SK-N-SH (cell line): ENCODE results near the gene PYGM. TPM values are rescaled to one million over a fixed set of nuclear protein-coding genes. Genes with fewer than 3 reads are reported as not detected.
A peak's percentile ranks its signal among the peaks of the same experiment; 100 is the strongest.

ENCODE experiments used
- CTCF ChIA-PET: fragments of 300-600, 350-600 bp; formaldehyde crosslinking; extraction: SDS; loops from one replicate; lab custom pipeline; 2021; lab: Yijun Ruan, JAX
- POLR2A ChIA-PET: fragments of 350-600 bp; sonication (Branson Sonifier 250); formaldehyde crosslinking; extraction: SDS; loops from one replicate; lab custom pipeline; 2020; ENCODE audit warnings: antibody characterized with exemption, inconsistent platforms; lab: Yijun Ruan, JAX
- DNase-seq: peaks from one replicate; pipeline ENCODE4 v3.0.0; 2012
- H2AFZ ChIP-seq: fragments of 200-600 bp; sonication (generic); 2 replicates; pipeline ENCODE4 v1.8.1; 2016; ENCODE audit warnings: antibody characterized with exemption, mild to moderate bottlenecking, low read depth
- H3F3A ChIP-seq: fragments of 200-600 bp; sonication (generic); replicated peaks from 2 replicates; pipeline ENCODE3; 2016; ENCODE audit warnings: antibody characterized with exemption, mild to moderate bottlenecking; ENCODE audit not compliant: insufficient read depth
- H3K27ac ChIP-seq, 2 experiments: fragments of 200-500 bp in 1 of 2; fragments of 200-600 bp in 1 of 2; sonication (Bioruptor generic) in 1 of 2; sonication (generic), shearing (Covaris generic) in 1 of 2; 2 replicates each; pipeline versions ENCODE4 v1.5.1 to v1.6.1; 2014 to 2016; ENCODE audit warnings: low read depth in 2 of 2, inconsistent platforms in 1 of 2, low read length in 1 of 2, mild to moderate bottlenecking in 1 of 2, mixed read lengths in 1 of 2
- H3K27me3 ChIP-seq: fragments of 200-600 bp; sonication (generic), shearing (Covaris generic); 2 replicates; pipeline ENCODE4 v1.6.1; 2016; ENCODE audit warnings: mixed run types; ENCODE audit not compliant: insufficient read depth
- H3K36me3 ChIP-seq, 2 experiments: fragments of 200-500 bp in 1 of 2; fragments of 200-600 bp in 1 of 2; sonication (Bioruptor generic) in 1 of 2; sonication (generic) in 1 of 2; replicated peaks in 1 of 2; 2 replicates each; pipeline versions ENCODE3 to v1.5.1; 2014 to 2016; ENCODE audit warnings: low read length in 1 of 2, mild to moderate bottlenecking in 1 of 2; ENCODE audit not compliant: insufficient read depth in 2 of 2, control insufficient read depth in 1 of 2
- H3K4me1 ChIP-seq, 2 experiments: fragments of 200-500 bp in 1 of 2; fragments of 200-600 bp in 1 of 2; sonication (Bioruptor generic) in 1 of 2; sonication (generic), shearing (Covaris generic) in 1 of 2; 2 replicates each; pipeline versions ENCODE4 v1.5.1 to v1.6.1; 2014 to 2016; ENCODE audit warnings: low read depth in 1 of 2, low read length in 1 of 2, mixed run types in 1 of 2; ENCODE audit not compliant: insufficient read depth in 2 of 2, control insufficient read depth in 1 of 2
- H3K4me2 ChIP-seq: fragments of 200-600 bp; sonication (generic), shearing (Covaris generic); 2 replicates; pipeline ENCODE4 v1.6.1; 2017; ENCODE audit warnings: mixed run types
- H3K4me3 ChIP-seq, 2 experiments: fragments of 200-500 bp in 1 of 2; fragments of 200-600 bp in 1 of 2; sonication (Bioruptor generic) in 1 of 2; sonication (generic), shearing (Covaris generic) in 1 of 2; 2 replicates each; pipeline versions ENCODE4 v1.5.1 to v1.8.1; 2014 to 2016; ENCODE audit warnings: low read depth in 2 of 2, inconsistent platforms in 1 of 2, low read length in 1 of 2, mild to moderate bottlenecking in 1 of 2, mixed read lengths in 1 of 2, moderate library complexity in 1 of 2
- H3K79me2 ChIP-seq: fragments of 200-600 bp; sonication (generic); 2 replicates; pipeline ENCODE4 v1.8.1; 2017; ENCODE audit warnings: mild to moderate bottlenecking; ENCODE audit not compliant: insufficient read depth
- H3K9ac ChIP-seq: fragments of 200-600 bp; sonication (generic); 2 replicates; pipeline ENCODE4 v1.6.1; 2017; ENCODE audit warnings: mixed run types
- H3K9me2 ChIP-seq: fragments of 200-600 bp; sonication (generic); 2 replicates; pipeline ENCODE4 v1.6.1; 2017; ENCODE audit warnings: mixed run types
- H3K9me3 ChIP-seq: fragments of 200-600 bp; sonication (generic); 2 replicates; pipeline ENCODE4 v1.6.1; 2017; ENCODE audit warnings: mixed run types, mild to moderate bottlenecking, moderate library complexity
- H4K20me1 ChIP-seq: fragments of 200-600 bp; sonication (generic); 2 replicates; pipeline ENCODE4 v1.6.1; 2017; ENCODE audit warnings: mild to moderate bottlenecking, mixed run types; ENCODE audit not compliant: insufficient read depth
- FOSL2 ChIP-seq: IDR thresholded peaks from 2 replicates; pipeline ENCODE4 v1.4.0; 2012; ENCODE audit warnings: low read depth, mild to moderate bottlenecking, moderate library complexity, borderline replicate concordance
- GATA2 ChIP-seq: sonication (generic); formaldehyde crosslinking; IDR thresholded peaks from 2 replicates; pipeline ENCODE4 v1.5.0; 2020; ENCODE audit warnings: mild to moderate bottlenecking, missing genetic modification reagents
- JUND ChIP-seq: IDR thresholded peaks from 2 replicates; pipeline ENCODE4 v1.4.0; 2012
- MEF2A ChIP-seq: IDR thresholded peaks from 2 replicates; pipeline ENCODE4 v1.4.0; 2012; ENCODE audit warnings: low read depth, borderline replicate concordance
- MXI1 ChIP-seq: IDR thresholded peaks from 2 replicates; pipeline ENCODE4 v1.6.1; 2012; ENCODE audit warnings: mild to moderate bottlenecking, low read depth, low read length, improper control_type of control experiment
- NRF1 ChIP-seq: IDR thresholded peaks from 2 replicates; pipeline ENCODE4 v1.6.1; 2012; ENCODE audit warnings: low read depth, mild to moderate bottlenecking, low read length
- RFX5 ChIP-seq: IDR thresholded peaks from 2 replicates; pipeline ENCODE4 v1.6.1; 2012; ENCODE audit warnings: mild to moderate bottlenecking, improper control_type of control experiment, low read length
- SIN3A ChIP-seq: IDR thresholded peaks from 2 replicates; pipeline ENCODE4 v1.6.1; 2012; ENCODE audit warnings: low read depth, mild to moderate bottlenecking, low read length, moderate library complexity, borderline replicate concordance
- SMC3 ChIP-seq: IDR thresholded peaks from 2 replicates; pipeline ENCODE4 v1.6.1; 2012; ENCODE audit warnings: low read depth, low read length, improper control_type of control experiment
- WGBS: methylation state at CpG from one replicate; pipeline ENCODE4 v1.1.6; 2017; ENCODE audit warnings: low lambda C conversion rate; 5-methylcytosine and 5-hydroxymethylcytosine counted together
- polyA plus RNA-seq, 3 experiments: library from polyadenylated mRNA; depleted of rRNA; stranded (reverse); fragments of >200 nt; gene quantifications; 2 replicates each; pipeline ENCODE4 v1.2.3, GENCODE V29; 2012
- TF ChIP-seq, protein P1 (sequence below): IDR thresholded peaks from 2 replicates; pipeline ENCODE4 v1.6.1; 2012; ENCODE audit warnings: mild to moderate bottlenecking, low read depth, low read length, moderate library complexity
- TF ChIP-seq, protein P2 (sequence below): IDR thresholded peaks from 2 replicates; pipeline ENCODE4 v1.4.0; 2012; ENCODE audit warnings: low read depth
- TF ChIP-seq, protein P3 (sequence below): IDR thresholded peaks from 2 replicates; pipeline ENCODE4; 2012

PYGM gene
- polyA plus RNA-seq, 1 of the 3 experiments (the other 2 are of a cell fraction): 0.08 TPM

DNA sequence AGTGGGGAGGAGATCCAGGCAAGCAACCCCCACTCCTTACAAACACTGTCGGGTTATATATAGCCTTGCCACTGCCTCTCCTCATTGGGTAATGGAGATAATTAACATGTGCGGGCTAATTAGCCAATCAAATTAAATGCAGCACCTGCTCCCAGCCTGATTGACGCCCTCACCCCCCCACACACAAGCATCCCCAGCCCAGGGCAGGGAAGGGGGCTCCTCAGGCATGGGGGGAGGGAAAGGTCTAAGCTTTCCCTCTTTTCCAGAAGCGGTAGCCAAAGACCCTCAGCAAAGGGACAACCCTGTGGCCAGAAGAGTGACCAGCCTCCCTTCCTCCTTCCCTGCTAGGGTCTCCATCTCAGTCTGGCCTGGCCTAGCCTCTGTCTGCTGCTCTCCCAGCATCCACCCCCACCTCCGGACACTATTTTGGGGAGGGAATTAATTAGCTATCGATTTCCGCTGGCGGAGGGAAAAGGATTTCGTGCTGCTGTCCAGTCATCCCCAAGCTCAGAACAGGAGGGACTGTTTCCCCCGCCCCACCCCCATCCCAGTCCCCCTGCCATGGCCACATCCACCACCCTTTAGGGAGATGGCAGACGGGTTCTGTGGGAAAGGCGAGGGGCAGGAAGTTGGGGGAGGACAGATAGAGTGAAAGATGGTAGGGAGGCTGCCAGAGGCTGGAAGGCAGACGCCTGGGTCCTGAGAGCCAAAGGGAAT lies 43.9 kb downstream of the PYGM start:
- POLR2A ChIA-PET: interaction anchor here (1.0 kb wide), 1 partner anchor 12 kb away, joined by 3 read pairs; no protein-coding TSS in a partner anchor
- CTCF ChIA-PET: interaction anchor here (0.8 to 7.1 kb wide), 13 partner anchors 10 to 152 kb away, joined by 3 to 68 read pairs (median 4); no protein-coding TSS in a partner anchor
- Histone ChIP-seq H3K4me2 (no peak overlapping the region), H3K9me3 (no peaks in the 10 kb centered on the region), H3K27ac (peak overlapping the region in 1 of 2 experiments; percentile 71; a peak in 2 of 4 replicates), H3K4me3 (no peak overlapping the region), H3K79me2 (no peaks in the 10 kb centered on the region), H3K4me1 (peaks cover 0 to 35% of the 10 kb centered on the region in 2 experiments; a peak in 1 of 4 replicates), H2AFZ (no peak overlapping the region), H3K9ac (no peak overlapping the region), H4K20me1 (no peaks in the 10 kb centered on the region), H3K36me3 (no peaks in the 10 kb centered on the region), H3F3A (peaks cover 3% of the 10 kb centered on the region), H3K27me3 (peaks cover 13% of the 10 kb centered on the region; the same call in 1 of the 2 replicates), H3K9me2 (no peaks in the 10 kb centered on the region)
- TF ChIP-seq RFX5 (no peak), MEF2A (no peak), MXI1 (no peak), FOSL2 (no peak), NRF1 (no peak), JUND (no peak), SMC3 (no peak), SIN3A (no peak), GATA2 (CRISPR knock-in tag) (no peak)
- TF ChIP-seq, protein P1, sequence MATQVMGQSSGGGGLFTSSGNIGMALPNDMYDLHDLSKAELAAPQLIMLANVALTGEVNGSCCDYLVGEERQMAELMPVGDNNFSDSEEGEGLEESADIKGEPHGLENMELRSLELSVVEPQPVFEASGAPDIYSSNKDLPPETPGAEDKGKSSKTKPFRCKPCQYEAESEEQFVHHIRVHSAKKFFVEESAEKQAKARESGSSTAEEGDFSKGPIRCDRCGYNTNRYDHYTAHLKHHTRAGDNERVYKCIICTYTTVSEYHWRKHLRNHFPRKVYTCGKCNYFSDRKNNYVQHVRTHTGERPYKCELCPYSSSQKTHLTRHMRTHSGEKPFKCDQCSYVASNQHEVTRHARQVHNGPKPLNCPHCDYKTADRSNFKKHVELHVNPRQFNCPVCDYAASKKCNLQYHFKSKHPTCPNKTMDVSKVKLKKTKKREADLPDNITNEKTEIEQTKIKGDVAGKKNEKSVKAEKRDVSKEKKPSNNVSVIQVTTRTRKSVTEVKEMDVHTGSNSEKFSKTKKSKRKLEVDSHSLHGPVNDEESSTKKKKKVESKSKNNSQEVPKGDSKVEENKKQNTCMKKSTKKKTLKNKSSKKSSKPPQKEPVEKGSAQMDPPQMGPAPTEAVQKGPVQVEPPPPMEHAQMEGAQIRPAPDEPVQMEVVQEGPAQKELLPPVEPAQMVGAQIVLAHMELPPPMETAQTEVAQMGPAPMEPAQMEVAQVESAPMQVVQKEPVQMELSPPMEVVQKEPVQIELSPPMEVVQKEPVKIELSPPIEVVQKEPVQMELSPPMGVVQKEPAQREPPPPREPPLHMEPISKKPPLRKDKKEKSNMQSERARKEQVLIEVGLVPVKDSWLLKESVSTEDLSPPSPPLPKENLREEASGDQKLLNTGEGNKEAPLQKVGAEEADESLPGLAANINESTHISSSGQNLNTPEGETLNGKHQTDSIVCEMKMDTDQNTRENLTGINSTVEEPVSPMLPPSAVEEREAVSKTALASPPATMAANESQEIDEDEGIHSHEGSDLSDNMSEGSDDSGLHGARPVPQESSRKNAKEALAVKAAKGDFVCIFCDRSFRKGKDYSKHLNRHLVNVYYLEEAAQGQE: no peak
- TF ChIP-seq, protein P2, sequence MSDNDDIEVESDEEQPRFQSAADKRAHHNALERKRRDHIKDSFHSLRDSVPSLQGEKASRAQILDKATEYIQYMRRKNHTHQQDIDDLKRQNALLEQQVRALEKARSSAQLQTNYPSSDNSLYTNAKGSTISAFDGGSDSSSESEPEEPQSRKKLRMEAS: no peak
- TF ChIP-seq, protein P3, sequence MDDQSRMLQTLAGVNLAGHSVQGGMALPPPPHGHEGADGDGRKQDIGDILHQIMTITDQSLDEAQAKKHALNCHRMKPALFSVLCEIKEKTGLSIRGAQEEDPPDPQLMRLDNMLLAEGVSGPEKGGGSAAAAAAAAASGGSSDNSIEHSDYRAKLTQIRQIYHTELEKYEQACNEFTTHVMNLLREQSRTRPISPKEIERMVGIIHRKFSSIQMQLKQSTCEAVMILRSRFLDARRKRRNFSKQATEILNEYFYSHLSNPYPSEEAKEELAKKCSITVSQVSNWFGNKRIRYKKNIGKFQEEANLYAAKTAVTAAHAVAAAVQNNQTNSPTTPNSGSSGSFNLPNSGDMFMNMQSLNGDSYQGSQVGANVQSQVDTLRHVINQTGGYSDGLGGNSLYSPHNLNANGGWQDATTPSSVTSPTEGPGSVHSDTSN: no peak
- DNase-seq: no peak
- WGBS: 57% methylated on average over 12 of the region's 13 CpGs
